Activated naive CD8-positive, alpha-beta T cell treated with anti-CD3 and anti-CD28 coated beads, Interleukin-2, amount 50 U/mL, for 24 hours (primary cell): ENCODE data around the gene CHST11.

Source experiments
- ATAC-seq: fragments of 150-1000 bp; cut with Tn5 transposase; one replicate; pipeline ENCODE4 v1.10.0; 2021
- DNase-seq: peaks from one replicate; pipeline ENCODE4 v3.0.0; 2021
- H3K27ac Mint-ChIP-seq: one replicate; pipeline ENCODE4 v1.8.0; 2021; ENCODE audit warnings: mild to moderate bottlenecking, mixed read lengths
- H3K27me3 Mint-ChIP-seq: one replicate; pipeline ENCODE4 v1.8.0; 2021; ENCODE audit warnings: mixed read lengths
- H3K36me3 Mint-ChIP-seq: one replicate; pipeline ENCODE4 v1.8.0; 2021; ENCODE audit warnings: low read depth, mixed read lengths
- H3K4me1 Mint-ChIP-seq: one replicate; pipeline ENCODE4 v1.8.0; 2021; ENCODE audit warnings: mixed read lengths
- H3K4me3 Mint-ChIP-seq: one replicate; pipeline ENCODE4 v1.8.0; 2021; ENCODE audit warnings: mild to moderate bottlenecking, moderate library complexity, mixed read lengths
- H3K9me3 Mint-ChIP-seq: one replicate; pipeline ENCODE4 v1.8.0; 2021; ENCODE audit warnings: mixed read lengths

Gene CHST11

GRCh38 chr12:104578453-104578852 lies 121.7 kb downstream of the CHST11 start:
- Mint-ChIP-seq H3K36me3 (peaks cover 5% of the 10 kb centered on the region), H3K4me3 (no peak overlapping the region), H3K27me3 (no peaks in the 10 kb centered on the region), H3K27ac (no peak overlapping the region), H3K4me1 (peaks cover 78% of the 10 kb centered on the region), H3K9me3 (no peaks in the 10 kb centered on the region)
- ATAC-seq (peak; percentile 66), DNase-seq (peak; percentile 24)

GRCh38 chr12:104579718-104580495 lies 123.2 kb downstream of the CHST11 start:
- Mint-ChIP-seq H3K4me3 (no peak overlapping the region), H3K36me3 (peaks cover 5% of the 10 kb centered on the region), H3K9me3 (no peaks in the 10 kb centered on the region), H3K27ac (no peak overlapping the region), H3K27me3 (no peaks in the 10 kb centered on the region), H3K4me1 (peaks cover 87% of the 10 kb centered on the region)
- ATAC-seq (no peak), DNase-seq (no peak)

- Mint-ChIP-seq H3K36me3 (peaks cover 5% of the 10 kb centered on the region), H3K4me3 (no peak overlapping the region), H3K4me1 (peaks cover 85% of the 10 kb centered on the region), H3K9me3 (no peaks in the 10 kb centered on the region), H3K27ac (peak overlapping the region; percentile 15), H3K27me3 (no peaks in the 10 kb centered on the region)
- no peak for ATAC-seq
- DNase-seq = no peak
Measured at GRCh38 chr12:104581005-104581570, 124.3 kb downstream of the CHST11 start.

GRCh38 chr12:104582739-104583138 lies 126.0 kb downstream of the CHST11 start:
- Mint-ChIP-seq H3K36me3 (peaks cover 5% of the 10 kb centered on the region), H3K27ac (no peak overlapping the region), H3K27me3 (no peaks in the 10 kb centered on the region), H3K4me3 (no peak overlapping the region), H3K4me1 (peaks cover 77% of the 10 kb centered on the region), H3K9me3 (no peaks in the 10 kb centered on the region)
- ATAC-seq (no peak), DNase-seq (no peak)

- Mint-ChIP-seq H3K27me3 (no peaks in the 10 kb centered on the region), H3K27ac (no peak overlapping the region), H3K4me1 (peaks cover 73% of the 10 kb centered on the region), H3K9me3 (no peaks in the 10 kb centered on the region), H3K36me3 (peaks cover 3% of the 10 kb centered on the region), H3K4me3 (no peak overlapping the region)
- peak; percentile 33 for ATAC-seq
- no peak for DNase-seq
Measured at GRCh38 chr12:104583301-104583700, 126.6 kb downstream of the CHST11 start.

GRCh38 chr12:104585448-104586055 lies 128.8 kb downstream of the CHST11 start:
- H3K27me3 Mint-ChIP-seq = no peaks in the 10 kb centered on the region
- H3K4me3 Mint-ChIP-seq = no peak overlapping the region
- peaks cover 53% of the 10 kb centered on the region for H3K4me1 Mint-ChIP-seq
- ATAC-seq (no peak), DNase-seq (no peak)
- H3K36me3 Mint-ChIP-seq = peaks cover 2% of the 10 kb centered on the region
- no peak overlapping the region for H3K27ac Mint-ChIP-seq
- H3K9me3 Mint-ChIP-seq = no peaks in the 10 kb centered on the region

- Mint-ChIP-seq H3K4me1 (peaks cover 53% of the 10 kb centered on the region), H3K4me3 (no peak overlapping the region)
- ATAC-seq = no peak
Measured at GRCh38 chr12:104586351-104586919, 129.7 kb downstream of the CHST11 start.

GRCh38 chr12:104588047-104588920 lies 131.5 kb downstream of the CHST11 start:
- H3K9me3 Mint-ChIP-seq = no peaks in the 10 kb centered on the region
- DNase-seq (no peak), ATAC-seq (no peak)
- peaks cover 2% of the 10 kb centered on the region for H3K36me3 Mint-ChIP-seq
- no peaks in the 10 kb centered on the region for H3K27me3 Mint-ChIP-seq
- no peak overlapping the region for H3K27ac Mint-ChIP-seq
- H3K4me1 Mint-ChIP-seq = peaks cover 36% of the 10 kb centered on the region
- no peak overlapping the region for H3K4me3 Mint-ChIP-seq

More at GRCh38 chr12:104586351-104586919, 129.7 kb downstream of the CHST11 start:
- Mint-ChIP-seq H3K27ac (no peak overlapping the region), H3K9me3 (no peaks in the 10 kb centered on the region), H3K36me3 (peaks cover 2% of the 10 kb centered on the region), H3K27me3 (no peaks in the 10 kb centered on the region)
- DNase-seq = no peak

- Mint-ChIP-seq H3K4me1 (peaks cover 29% of the 10 kb centered on the region), H3K9me3 (no peaks in the 10 kb centered on the region), H3K27me3 (no peaks in the 10 kb centered on the region), H3K36me3 (peaks cover 2% of the 10 kb centered on the region), H3K4me3 (no peak overlapping the region), H3K27ac (no peak overlapping the region)
- ATAC-seq (no peak), DNase-seq (no peak)
Measured at GRCh38 chr12:104588921-104589590, 132.3 kb downstream of the CHST11 start.

GRCh38 chr12:104590022-104590421 lies 133.3 kb downstream of the CHST11 start:
- DNase-seq (no peak), ATAC-seq (no peak)
- no peaks in the 10 kb centered on the region for H3K9me3 Mint-ChIP-seq
- H3K27ac Mint-ChIP-seq = no peak overlapping the region
- H3K27me3 Mint-ChIP-seq = no peaks in the 10 kb centered on the region
- H3K36me3 Mint-ChIP-seq = peaks cover 2% of the 10 kb centered on the region
- no peak overlapping the region for H3K4me3 Mint-ChIP-seq
- peaks cover 21% of the 10 kb centered on the region for H3K4me1 Mint-ChIP-seq

- H3K4me3 Mint-ChIP-seq = no peak overlapping the region
- peaks cover 2% of the 10 kb centered on the region for H3K36me3 Mint-ChIP-seq
- H3K4me1 Mint-ChIP-seq = peaks cover 22% of the 10 kb centered on the region
- no peak for DNase-seq
- H3K9me3 Mint-ChIP-seq = no peaks in the 10 kb centered on the region
- no peak overlapping the region for H3K27ac Mint-ChIP-seq
- no peaks in the 10 kb centered on the region for H3K27me3 Mint-ChIP-seq
- ATAC-seq = no peak
Measured at GRCh38 chr12:104591257-104591885, 134.6 kb downstream of the CHST11 start.

- no peaks in the 10 kb centered on the region for H3K9me3 Mint-ChIP-seq
- peaks cover 2% of the 10 kb centered on the region for H3K36me3 Mint-ChIP-seq
- ATAC-seq (no peak), DNase-seq (no peak)
- no peak overlapping the region for H3K4me3 Mint-ChIP-seq
- H3K27ac Mint-ChIP-seq = no peak overlapping the region
- H3K27me3 Mint-ChIP-seq = no peaks in the 10 kb centered on the region
- H3K4me1 Mint-ChIP-seq = peaks cover 24% of the 10 kb centered on the region
Measured at GRCh38 chr12:104593482-104593881, 136.7 kb downstream of the CHST11 start.

- H3K4me1 Mint-ChIP-seq = peaks cover 25% of the 10 kb centered on the region
- DNase-seq = no peak
Measured at GRCh38 chr12:104596134-104596799, 139.5 kb downstream of the CHST11 start.

More at GRCh38 chr12:104596134-104596799, 139.5 kb downstream of the CHST11 start:
- Mint-ChIP-seq H3K9me3 (no peaks in the 10 kb centered on the region), H3K4me3 (no peak overlapping the region), H3K27ac (no peak overlapping the region), H3K27me3 (no peaks in the 10 kb centered on the region), H3K36me3 (no peaks in the 10 kb centered on the region)
- ATAC-seq = no peak
